Retinal pigment epithelial cell (primary cell): ENCODE data around the gene HPS3.

Experiments used
- DNase-seq: peaks from one replicate; pipeline ENCODE4 v3.0.0-alpha.2; 2010; ENCODE audit warnings: low read depth
- H3K4me3 ChIP-seq: 2 replicates; pipeline ENCODE4 v1.5.1; 2011; ENCODE audit warnings: mild to moderate bottlenecking, low read length, control low read depth, moderate library complexity
- TF ChIP-seq, protein P1 (sequence below): conservative IDR thresholded peaks from 2 replicates; pipeline ENCODE4 v1.5.1; 2011; ENCODE audit warnings: low read depth, low read length, control low read depth, inconsistent platforms

The HPS3 gene

DNA sequence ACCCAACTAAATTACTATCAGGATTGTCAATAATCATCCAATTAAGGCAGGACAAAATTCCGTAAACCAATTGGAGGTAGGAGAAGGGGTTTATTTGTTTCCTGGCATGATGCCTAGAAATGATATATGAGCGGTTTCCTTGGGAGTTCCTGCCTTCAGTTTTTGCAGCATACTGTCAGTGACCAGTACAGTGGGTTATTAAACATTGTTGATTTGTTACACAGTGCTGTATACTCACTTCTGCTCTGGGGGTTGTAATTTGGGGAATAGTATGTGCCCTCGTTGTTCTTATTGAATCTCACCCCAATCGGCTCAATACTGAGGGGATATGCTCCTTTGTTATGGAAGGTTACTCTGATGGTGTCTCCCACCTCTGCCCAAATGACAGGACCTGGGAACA, 70.0 kb downstream of the HPS3 start:
- no peak overlapping the region for H3K4me3 ChIP-seq
- DNase-seq, result no peak
- TF ChIP-seq, protein P1, sequence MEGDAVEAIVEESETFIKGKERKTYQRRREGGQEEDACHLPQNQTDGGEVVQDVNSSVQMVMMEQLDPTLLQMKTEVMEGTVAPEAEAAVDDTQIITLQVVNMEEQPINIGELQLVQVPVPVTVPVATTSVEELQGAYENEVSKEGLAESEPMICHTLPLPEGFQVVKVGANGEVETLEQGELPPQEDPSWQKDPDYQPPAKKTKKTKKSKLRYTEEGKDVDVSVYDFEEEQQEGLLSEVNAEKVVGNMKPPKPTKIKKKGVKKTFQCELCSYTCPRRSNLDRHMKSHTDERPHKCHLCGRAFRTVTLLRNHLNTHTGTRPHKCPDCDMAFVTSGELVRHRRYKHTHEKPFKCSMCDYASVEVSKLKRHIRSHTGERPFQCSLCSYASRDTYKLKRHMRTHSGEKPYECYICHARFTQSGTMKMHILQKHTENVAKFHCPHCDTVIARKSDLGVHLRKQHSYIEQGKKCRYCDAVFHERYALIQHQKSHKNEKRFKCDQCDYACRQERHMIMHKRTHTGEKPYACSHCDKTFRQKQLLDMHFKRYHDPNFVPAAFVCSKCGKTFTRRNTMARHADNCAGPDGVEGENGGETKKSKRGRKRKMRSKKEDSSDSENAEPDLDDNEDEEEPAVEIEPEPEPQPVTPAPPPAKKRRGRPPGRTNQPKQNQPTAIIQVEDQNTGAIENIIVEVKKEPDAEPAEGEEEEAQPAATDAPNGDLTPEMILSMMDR, result no peak

DNA sequence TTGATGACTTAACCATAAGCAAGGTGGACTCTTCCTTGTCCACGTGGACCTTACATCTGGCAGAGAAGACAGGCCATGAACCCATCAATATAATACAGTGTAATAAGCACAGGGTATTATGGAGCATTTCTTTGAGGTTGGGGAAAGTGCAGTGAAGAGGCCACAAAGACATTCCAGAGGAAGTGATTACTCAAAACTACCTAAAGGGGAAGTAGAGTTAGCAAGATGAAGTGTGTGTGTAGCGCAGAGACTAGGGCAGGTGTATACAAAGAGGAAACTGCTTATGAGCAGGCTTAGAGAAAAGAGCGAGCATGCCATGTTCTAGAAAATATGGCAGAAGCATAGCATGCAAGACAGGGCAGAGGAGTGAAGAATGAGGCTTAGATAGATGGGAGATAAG, 74.3 kb downstream of the HPS3 start:
- no peak for DNase-seq
- no peak overlapping the region for H3K4me3 ChIP-seq
- TF ChIP-seq, protein P1, result no peak

DNA sequence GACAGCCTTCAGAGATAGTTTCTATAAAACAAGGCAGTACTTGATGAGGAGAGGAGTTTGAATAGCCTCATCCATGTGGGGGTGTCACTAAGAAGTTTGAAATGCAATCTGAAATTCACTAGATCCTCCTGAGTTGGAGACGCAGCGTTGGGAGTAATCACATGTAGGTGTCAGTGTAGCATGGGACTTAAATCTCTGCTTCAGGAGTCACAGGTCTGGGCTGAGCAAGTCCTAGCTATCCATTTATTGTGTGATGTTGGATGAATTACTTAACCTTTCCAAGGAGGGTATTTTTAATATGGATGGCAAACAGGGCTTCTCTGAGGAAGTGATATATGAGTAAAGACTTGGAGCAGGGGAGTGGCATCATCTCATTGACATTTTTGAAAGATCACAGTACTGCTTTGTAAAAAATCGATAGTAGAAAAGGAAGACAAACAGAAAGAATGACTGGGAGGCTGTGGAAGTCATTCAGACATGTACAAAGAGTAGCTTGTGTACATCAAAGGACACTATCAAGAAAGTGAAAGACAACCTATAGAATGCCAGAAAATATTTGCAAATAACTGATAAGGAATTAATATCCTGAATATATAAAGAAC, 75.1 kb downstream of the HPS3 start:
- no peak for DNase-seq
- TF ChIP-seq, protein P1, result no peak
- H3K4me3 ChIP-seq, result no peak overlapping the region

DNA sequence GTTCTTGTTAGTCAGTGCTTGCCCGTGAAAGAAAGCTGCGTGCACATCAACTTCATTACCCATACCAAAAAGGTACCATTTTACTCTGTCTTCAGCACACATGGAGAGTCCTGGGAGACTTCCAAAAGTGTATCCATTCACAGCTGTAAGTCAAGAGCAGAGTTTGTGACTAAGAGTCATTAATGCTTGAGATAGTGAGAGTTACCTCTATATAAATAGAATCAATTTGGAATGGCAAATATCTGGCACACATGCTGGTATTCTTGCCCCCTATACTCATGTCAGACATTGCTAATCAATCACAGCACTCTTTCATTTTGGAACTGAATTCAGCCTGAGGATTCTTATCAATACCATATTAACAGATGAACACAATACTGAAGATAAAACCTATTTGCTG, 78.0 kb downstream of the HPS3 start:
- TF ChIP-seq, protein P1, result no peak
- no peak for DNase-seq

DNA sequence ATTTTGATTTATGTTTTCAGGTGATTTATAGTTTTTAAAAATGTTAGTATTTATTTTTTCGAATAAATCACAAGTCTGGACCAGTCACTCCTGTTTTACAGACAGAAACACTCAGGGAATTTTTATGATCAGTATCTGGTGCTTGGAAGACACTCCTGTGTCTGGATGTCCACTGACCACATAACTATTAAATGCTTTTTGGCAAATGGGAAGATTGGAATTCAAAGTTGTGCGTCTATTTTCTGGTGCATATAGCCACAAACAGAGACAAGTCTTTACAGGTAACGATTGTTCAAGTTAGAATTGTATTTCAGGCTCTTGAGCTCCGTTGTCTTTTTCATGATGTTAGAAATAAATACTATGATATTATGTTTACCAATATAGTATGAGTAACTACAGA, 80.0 kb downstream of the HPS3 start:
- H3K4me3 ChIP-seq, result no peak overlapping the region
- TF ChIP-seq, protein P1, result no peak
- no peak for DNase-seq

More for the DNA sequence above, 78.0 kb downstream of the HPS3 start:
- no peak overlapping the region for H3K4me3 ChIP-seq

DNA sequence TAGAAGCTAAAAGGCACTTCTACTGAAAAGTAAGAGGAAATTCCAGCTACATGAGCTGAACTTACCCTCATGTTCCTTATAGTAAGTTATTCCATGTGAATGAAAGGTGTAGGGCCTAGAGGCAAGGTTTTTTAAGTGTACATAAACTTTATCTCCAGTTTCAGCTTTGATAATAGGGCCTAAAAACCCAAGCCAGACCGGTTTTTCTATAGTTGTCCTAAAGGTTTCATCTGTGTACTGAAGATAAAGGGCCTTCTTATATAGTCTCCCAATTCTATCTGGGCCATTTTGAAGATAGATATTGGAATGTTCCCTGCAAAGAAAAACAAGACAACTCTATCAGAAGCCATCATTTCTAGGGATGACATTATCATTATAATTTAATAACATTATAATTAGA, 82.9 kb downstream of the HPS3 start:
- no peak for DNase-seq
- H3K4me3 ChIP-seq, result no peak overlapping the region
- TF ChIP-seq, protein P1, result no peak

DNA sequence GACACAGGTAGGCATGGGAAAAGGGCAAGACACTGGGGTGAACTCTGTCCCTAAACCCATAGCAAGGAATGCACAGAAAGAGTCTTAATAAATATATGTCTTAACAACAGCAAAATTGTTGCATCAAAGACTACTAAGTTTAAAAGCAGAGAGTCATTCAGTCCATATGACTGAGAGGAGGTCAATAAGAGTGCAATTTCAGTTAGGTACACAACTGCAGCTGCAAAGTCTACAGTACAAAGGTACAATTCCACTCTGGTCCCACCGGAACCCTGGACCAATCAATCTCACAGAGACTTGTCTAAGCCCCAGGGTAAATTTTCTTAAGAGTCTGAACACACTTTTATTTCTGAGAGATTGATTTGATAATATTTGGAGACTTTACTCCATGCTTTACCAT, 85.3 kb downstream of the HPS3 start:
- H3K4me3 ChIP-seq, result no peak overlapping the region
- TF ChIP-seq, protein P1, result no peak
- DNase-seq, result no peak
